H9 (cell line): ENCODE measurements around the gene PPP1R16B. TPM values are rescaled to one million over a fixed set of nuclear protein-coding genes. Genes with fewer than 3 reads are reported as not detected.

Source experiments
- DNase-seq: peaks from one replicate; pipeline ENCODE4 v3.0.0-alpha.2; 2017
- H2AFZ ChIP-seq: one replicate; pipeline ENCODE4 v1.6.1; 2013; ENCODE audit warnings: mild to moderate bottlenecking, low read length, control low read depth, moderate library complexity
- H2AK5ac ChIP-seq: 2 replicates; pipeline ENCODE4 v1.6.1; 2013; ENCODE audit warnings: low read length, control low read depth, mixed read lengths; ENCODE audit not compliant: insufficient read length
- H2BK120ac ChIP-seq: one replicate; pipeline ENCODE4 v1.6.1; 2013; ENCODE audit warnings: low read depth, mild to moderate bottlenecking, low read length, control low read depth, inconsistent platforms; ENCODE audit not compliant: poor library complexity, severe bottlenecking
- H2BK12ac ChIP-seq: 2 replicates; pipeline ENCODE4 v1.6.1; 2013; ENCODE audit warnings: low read length, control low read depth, mixed read lengths, low read depth; ENCODE audit not compliant: insufficient read length
- H2BK15ac ChIP-seq: 2 replicates; pipeline ENCODE4 v1.6.1; 2013; ENCODE audit warnings: low read depth, low read length, control low read depth
- H2BK20ac ChIP-seq: one replicate; pipeline ENCODE4 v1.6.1; 2013; ENCODE audit warnings: low read depth, mild to moderate bottlenecking, low read length, control low read depth, inconsistent platforms; ENCODE audit not compliant: poor library complexity, severe bottlenecking
- H2BK5ac ChIP-seq: 2 replicates; pipeline ENCODE4 v1.6.1; 2013; ENCODE audit warnings: low read length, control low read depth, mixed read lengths; ENCODE audit not compliant: insufficient read length
- H3K14ac ChIP-seq: 2 replicates; pipeline ENCODE4 v1.6.1; 2013; ENCODE audit warnings: low read length, control low read depth; ENCODE audit not compliant: insufficient read depth
- H3K18ac ChIP-seq: 2 replicates; pipeline ENCODE4 v1.6.1; 2013; ENCODE audit warnings: low read depth, mild to moderate bottlenecking, mixed read lengths, low read length, control low read depth; ENCODE audit not compliant: insufficient read length
- H3K23ac ChIP-seq: 2 replicates; pipeline ENCODE4 v1.6.1; 2013; ENCODE audit warnings: low read length, control low read depth, mixed read lengths, low read depth; ENCODE audit not compliant: insufficient read length
- H3K23me2 ChIP-seq: 2 replicates; pipeline ENCODE4 v1.6.1; 2013; ENCODE audit warnings: low read depth, mild to moderate bottlenecking, mixed read lengths, low read length, control low read depth; ENCODE audit not compliant: insufficient read length, poor library complexity, severe bottlenecking
- H3K27ac ChIP-seq: 2 replicates; pipeline ENCODE4 v1.5.1; 2013; ENCODE audit warnings: low read length, control low read depth, mixed read lengths, low read depth; ENCODE audit not compliant: insufficient read length
- H3K27me3 ChIP-seq: 2 replicates; pipeline ENCODE4 v1.6.1; 2013; ENCODE audit warnings: low read length, control low read depth, inconsistent platforms; ENCODE audit not compliant: insufficient read depth
- H3K4ac ChIP-seq: 2 replicates; pipeline ENCODE4 v1.6.1; 2013; ENCODE audit warnings: low read depth, mild to moderate bottlenecking, control low read depth, inconsistent platforms, low read length, moderate library complexity
- H3K4me1 ChIP-seq: 2 replicates; pipeline ENCODE4 v1.6.1; 2013; ENCODE audit warnings: low read length, control low read depth, inconsistent platforms; ENCODE audit not compliant: insufficient read depth
- H3K4me2 ChIP-seq: 2 replicates; pipeline ENCODE4 v1.6.1; 2013; ENCODE audit warnings: low read length, control low read depth, mixed read lengths; ENCODE audit not compliant: insufficient read length, insufficient read depth
- H3K56ac ChIP-seq: 2 replicates; pipeline ENCODE4 v1.6.1; 2013; ENCODE audit warnings: low read depth, mild to moderate bottlenecking, mixed read lengths, low read length, control low read depth; ENCODE audit not compliant: insufficient read length
- H3K79me1 ChIP-seq: 2 replicates; pipeline ENCODE4 v1.6.1; 2013; ENCODE audit warnings: low read depth, mild to moderate bottlenecking, moderate library complexity, low read length, control low read depth, inconsistent platforms; ENCODE audit not compliant: insufficient read depth, poor library complexity, severe bottlenecking
- H3K79me2 ChIP-seq: 2 replicates; pipeline ENCODE4 v1.6.1; 2013; ENCODE audit warnings: low read length, control low read depth, inconsistent platforms; ENCODE audit not compliant: insufficient read depth
- H3K9ac ChIP-seq: 2 replicates; pipeline ENCODE4 v1.6.1; 2013; ENCODE audit warnings: low read length, control low read depth, mixed read lengths; ENCODE audit not compliant: insufficient read length; ENCODE audit errors: extremely low read depth
- H3K9me3 ChIP-seq: one replicate; pipeline ENCODE4 v1.6.1; 2013; ENCODE audit warnings: low read depth, low read length, inconsistent platforms; ENCODE audit not compliant: control insufficient read depth
- H3T11ph ChIP-seq: one replicate; pipeline ENCODE4 v1.6.1; 2013; ENCODE audit warnings: mild to moderate bottlenecking, low read length, control low read depth, inconsistent platforms
- H4K20me1 ChIP-seq: one replicate; pipeline ENCODE4 v1.6.1; 2013; ENCODE audit not compliant: control insufficient read depth, insufficient read length, insufficient read depth
- H4K5ac ChIP-seq: 2 replicates; pipeline ENCODE4 v1.6.1; 2013; ENCODE audit warnings: low read depth, mild to moderate bottlenecking, mixed read lengths, low read length, control low read depth; ENCODE audit not compliant: insufficient read length
- H4K8ac ChIP-seq: replicated peaks from 2 replicates; pipeline ENCODE4 v1.6.1; 2013; ENCODE audit warnings: low read length, control low read depth, mixed read lengths, low read depth; ENCODE audit not compliant: insufficient read length
- H4K91ac ChIP-seq: 2 replicates; pipeline ENCODE4 v1.6.1; 2013; ENCODE audit warnings: low read depth, mild to moderate bottlenecking, moderate library complexity, mixed read lengths, low read length, control low read depth; ENCODE audit not compliant: insufficient read length
- H3K27ac Mint-ChIP-seq, 3 experiments: 2 replicates in 2 of 3; 3 replicates in 1 of 3; pipeline ENCODE4 v1.8.0; 2020 to 2021; ENCODE audit warnings: mixed read lengths in 3 of 3, mild to moderate bottlenecking in 1 of 3, moderate library complexity in 1 of 3
- H3K27me3 Mint-ChIP-seq: 2 replicates; pipeline ENCODE4 v1.8.0; 2021; ENCODE audit warnings: low read depth, mild to moderate bottlenecking, moderate library complexity, mixed read lengths
- H3K36me3 Mint-ChIP-seq, 3 experiments: 2 replicates in 2 of 3; 3 replicates in 1 of 3; pipeline ENCODE4 v1.8.0; 2020 to 2021; ENCODE audit warnings: low read depth in 3 of 3, mixed read lengths in 3 of 3; ENCODE audit not compliant: insufficient read depth in 1 of 3
- H3K4me1 Mint-ChIP-seq, 2 experiments: 2 replicates each; pipeline ENCODE4 v1.8.0; 2020; ENCODE audit warnings: mixed read lengths in 2 of 2
- H3K4me3 Mint-ChIP-seq, 2 experiments: 2 replicates in 1 of 2; 3 replicates in 1 of 2; pipeline ENCODE4 v1.8.0; 2020 to 2021; ENCODE audit warnings: mild to moderate bottlenecking in 2 of 2, mixed read lengths in 2 of 2, moderate library complexity in 1 of 2
- H3K9me3 Mint-ChIP-seq, 2 experiments: 2 replicates in 1 of 2; 3 replicates in 1 of 2; pipeline ENCODE4 v1.8.0; 2020; ENCODE audit warnings: mild to moderate bottlenecking in 2 of 2, mixed read lengths in 2 of 2, moderate library complexity in 1 of 2
- CTCF ChIP-seq: fragments of 200-600 bp; sonication (generic); conservative IDR thresholded peaks from 3 replicates; pipeline ENCODE4 v1.8.0; 2021; ENCODE audit warnings: antibody characterized with exemption, mild to moderate bottlenecking
- WGBS: extraction: QIAGEN DNeasy Blood & Tissue Kit; methylation state at CpG from one replicate; pipeline ENCODE4 v1.1.7; 2013; ENCODE audit warnings: missing lambda C conversion rate, low lambda C conversion rate, mixed read lengths; ENCODE audit not compliant: insufficient read length; ENCODE audit errors: extremely low coverage; 5-methylcytosine and 5-hydroxymethylcytosine counted together
- total RNA-seq: library from RNA; stranded (reverse); gene quantifications from 2 replicates; pipeline ENCODE4 v1.2.1, GENCODE V29; 2021

Gene PPP1R16B
- total RNA-seq, 1 experiment from 2014 or later: 8.2 TPM

- Histone ChIP-seq H3K27me3 (no peaks in the 10 kb centered on the region), H3K56ac (no peak overlapping the region), H3K79me1 (peaks cover 2% of the 10 kb centered on the region), H4K20me1 (no peaks in the 10 kb centered on the region), H3K18ac (no peak overlapping the region), H3K4me1 (peaks cover 2% of the 10 kb centered on the region; the same call in 1 of the 2 replicates), H2BK20ac (no peak overlapping the region), H4K91ac (no peak overlapping the region), H3K23me2 (peaks cover 4% of the 10 kb centered on the region), H4K5ac (no peak overlapping the region), H4K8ac (no peak overlapping the region), H3K4me2 (peak overlapping the region; percentile 57), H3K9ac (no peak overlapping the region), H3K9me3 (no peaks in the 10 kb centered on the region), H3T11ph (no peak overlapping the region), H2AFZ (no peak overlapping the region), H3K4ac (no peak overlapping the region), H2AK5ac (no peak overlapping the region), H3K14ac (no peak overlapping the region), H2BK5ac (no peak overlapping the region), H2BK15ac (no peak overlapping the region), H2BK12ac (no peak overlapping the region), H3K27ac (no peak overlapping the region), H3K23ac (no peak overlapping the region), H3K79me2 (peaks cover 52% of the 10 kb centered on the region), H2BK120ac (no peak overlapping the region)
- TF ChIP-seq CTCF: no peak
- WGBS: no CpG with 5 or more reads among the region's 5 CpGs
- Mint-ChIP-seq H3K27me3 (no peaks in the 10 kb centered on the region; the same call in none of the 2 replicates), H3K9me3 (peaks cover 0 to 2% of the 10 kb centered on the region in 2 experiments; a peak in 1 of 5 replicates), H3K36me3 (peaks cover 17 to 18% (median 17%) of the 10 kb centered on the region in 3 experiments; a peak in 6 of 7 replicates), H3K4me3 (peak overlapping the region; percentile 84 to 94), H3K27ac (peak overlapping the region in 2 of 3 experiments; percentile 33 to 79; a peak in 4 of 7 replicates), H3K4me1 (peaks cover 35 to 38% of the 10 kb centered on the region in 2 experiments)
- no peak for DNase-seq
Observed at GRCh38 chr20:38927902-38928578, 122.5 kb downstream of the PPP1R16B start.
